C4-2B (cell line): ENCODE data around the gene EPDR1.

ENCODE experiments used
- ZFX ChIP-seq: fragments of 450-650 bp; IDR thresholded peaks from 2 replicates; pipeline ENCODE4 v1.6.1; 2017
- TF ChIP-seq, protein P1 (sequence below): fragments of 450-650 bp; conservative IDR thresholded peaks from 2 replicates; pipeline ENCODE4 v1.5.1; 2017; ENCODE audit warnings: mild to moderate bottlenecking

DNA sequence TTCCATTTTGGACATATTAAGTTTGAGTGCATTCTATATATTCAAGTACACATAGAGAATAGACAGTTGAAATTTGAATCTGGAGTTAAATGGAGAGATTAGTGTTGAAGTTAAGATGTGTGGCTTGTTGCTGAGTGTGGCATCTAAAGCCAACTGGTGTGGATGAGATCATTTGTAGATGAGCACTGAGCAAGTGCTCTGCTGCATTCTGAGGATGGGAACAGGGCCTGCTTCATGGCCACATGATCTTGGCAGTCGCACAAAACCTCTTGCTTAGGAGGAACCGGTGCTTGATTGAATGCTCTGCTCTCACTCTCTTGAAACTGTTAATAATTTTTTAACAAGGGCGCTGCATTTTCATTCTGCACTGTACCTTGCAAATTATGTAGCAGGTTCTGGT, 62.0 kb downstream of the EPDR1 start:
- TF ChIP-seq, protein P1, sequence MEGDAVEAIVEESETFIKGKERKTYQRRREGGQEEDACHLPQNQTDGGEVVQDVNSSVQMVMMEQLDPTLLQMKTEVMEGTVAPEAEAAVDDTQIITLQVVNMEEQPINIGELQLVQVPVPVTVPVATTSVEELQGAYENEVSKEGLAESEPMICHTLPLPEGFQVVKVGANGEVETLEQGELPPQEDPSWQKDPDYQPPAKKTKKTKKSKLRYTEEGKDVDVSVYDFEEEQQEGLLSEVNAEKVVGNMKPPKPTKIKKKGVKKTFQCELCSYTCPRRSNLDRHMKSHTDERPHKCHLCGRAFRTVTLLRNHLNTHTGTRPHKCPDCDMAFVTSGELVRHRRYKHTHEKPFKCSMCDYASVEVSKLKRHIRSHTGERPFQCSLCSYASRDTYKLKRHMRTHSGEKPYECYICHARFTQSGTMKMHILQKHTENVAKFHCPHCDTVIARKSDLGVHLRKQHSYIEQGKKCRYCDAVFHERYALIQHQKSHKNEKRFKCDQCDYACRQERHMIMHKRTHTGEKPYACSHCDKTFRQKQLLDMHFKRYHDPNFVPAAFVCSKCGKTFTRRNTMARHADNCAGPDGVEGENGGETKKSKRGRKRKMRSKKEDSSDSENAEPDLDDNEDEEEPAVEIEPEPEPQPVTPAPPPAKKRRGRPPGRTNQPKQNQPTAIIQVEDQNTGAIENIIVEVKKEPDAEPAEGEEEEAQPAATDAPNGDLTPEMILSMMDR, result no peak
- TF ChIP-seq ZFX, result no peak
